Ecto neural progenitor cell (in vitro differentiated cells): ENCODE results near the gene RSBN1L.
"Not testable (repeated sequence)": the region's sequence is repeated elsewhere in the genome, so short reads cannot be mapped to it uniquely, and the experiment has no call there.

Source experiments
- DNase-seq: peaks from one replicate; pipeline ENCODE4 v3.0.0-alpha.2; 2018; ENCODE audit warnings: low spot score

Gene RSBN1L

GRCh38 chr7:77696057-77696642 is at the start of gene RSBN1L:
TSS of gene RSBN1L (plus strand) at chr7:77696459. CDS start at chr7:77696470, 11 bp downstream.
- DNase-seq = peak; percentile 98

DNA sequence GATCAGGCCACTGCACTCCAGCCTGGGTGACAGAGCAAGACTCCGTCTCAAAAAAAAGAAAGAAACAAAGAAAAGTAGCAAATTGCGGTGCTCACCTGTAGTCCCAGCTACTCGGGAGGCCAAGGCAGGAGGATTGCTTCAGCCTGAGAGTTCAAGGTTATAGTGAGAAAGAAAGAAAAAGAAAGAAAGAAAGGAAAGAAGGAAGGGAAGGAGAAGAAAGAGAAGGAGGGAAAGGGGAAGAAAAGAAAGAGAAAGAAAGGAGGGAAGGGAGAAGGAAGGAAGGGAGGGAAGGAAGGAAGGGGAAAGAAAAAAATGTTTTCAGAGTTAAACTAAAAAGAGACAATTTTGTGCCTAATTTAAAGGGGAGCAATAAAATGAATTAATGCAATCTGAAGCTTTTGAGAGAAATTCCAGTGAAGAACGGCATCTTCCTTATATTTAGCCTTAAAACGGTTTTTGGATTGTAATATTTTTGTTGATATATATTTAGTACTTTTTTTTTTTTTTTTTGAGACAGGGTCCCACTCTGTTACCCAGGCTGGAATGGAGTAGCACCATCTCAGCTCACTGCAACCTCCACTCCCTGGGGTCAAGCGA is 47.4 kb upstream of the RSBN1L start:
- no peak for DNase-seq

DNA sequence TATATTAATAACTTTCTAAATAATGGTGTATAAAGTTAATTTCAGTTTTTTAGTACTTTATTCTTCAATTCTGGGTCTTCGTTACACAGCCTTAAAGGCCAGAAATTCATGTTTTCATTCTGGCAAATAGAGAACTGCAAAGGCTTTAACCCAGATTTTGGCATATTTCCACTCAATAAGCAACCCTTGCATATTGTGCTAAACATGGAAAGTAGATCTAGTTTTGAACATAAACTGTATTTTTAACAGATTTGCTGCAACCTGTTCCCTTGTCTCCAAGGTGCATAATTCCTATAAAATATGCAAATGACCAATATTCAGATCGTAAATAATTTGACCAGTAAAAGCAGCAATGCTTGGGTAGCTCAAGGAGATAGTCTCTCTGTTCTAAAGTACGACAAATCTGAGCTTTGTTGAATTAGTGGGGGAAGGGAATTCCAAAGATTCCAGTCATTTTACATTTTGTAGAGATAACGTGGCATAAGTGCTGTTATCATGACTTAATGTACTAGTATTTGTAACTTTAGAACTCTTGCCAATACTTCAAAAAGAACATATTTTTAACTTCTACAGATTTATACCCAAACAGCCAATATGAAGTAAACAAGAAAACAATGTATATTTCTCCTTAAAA is 46.4 kb upstream of the RSBN1L start:
- no peak for DNase-seq

- DNase-seq = no peak
Observed at GRCh38 chr7:77651575-77652162, 44.6 kb upstream of the RSBN1L start.

DNA sequence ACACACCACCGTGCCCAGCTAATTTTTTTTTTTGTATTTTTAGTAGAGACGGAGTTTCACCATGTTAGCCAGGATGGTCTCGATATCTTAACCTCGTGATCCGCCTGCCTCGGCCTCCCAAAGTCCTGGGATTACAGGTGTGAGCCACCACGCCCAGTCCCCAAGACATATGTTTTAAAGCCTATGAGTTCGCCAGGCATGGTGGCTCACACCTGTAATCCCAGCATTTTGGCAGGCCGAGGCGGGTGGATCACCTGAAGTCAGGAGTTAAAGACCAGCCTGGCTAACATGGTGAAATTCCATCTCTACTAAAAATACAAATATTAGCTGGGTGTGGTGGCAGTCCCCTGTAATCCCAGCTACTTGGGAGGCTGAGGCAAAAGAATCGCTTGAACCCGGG is 43.4 kb upstream of the RSBN1L start:
- DNase-seq = not testable (repeated sequence)

DNA sequence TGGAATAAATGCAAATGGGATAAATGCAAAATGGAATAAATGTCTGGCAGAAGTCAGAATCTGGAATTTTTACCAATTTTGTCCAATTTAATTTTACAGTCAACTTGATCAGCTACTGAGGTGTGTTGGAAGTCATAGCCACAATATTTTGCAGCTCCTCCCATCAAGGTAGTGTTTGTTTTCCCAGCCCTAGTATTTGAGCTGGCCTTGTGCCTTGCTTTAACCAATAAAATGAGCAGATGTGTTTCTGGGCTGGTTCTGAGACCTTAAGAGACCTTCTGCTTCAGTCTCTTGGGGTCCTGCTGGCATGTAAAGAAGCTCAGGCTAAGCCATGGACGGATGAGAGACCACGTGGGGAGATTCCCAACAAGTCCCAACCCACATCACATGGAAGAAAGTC is 42.7 kb upstream of the RSBN1L start:
- no peak for DNase-seq

- no peak for DNase-seq
Observed at GRCh38 chr7:77655356-77655755, 40.9 kb upstream of the RSBN1L start.

- no peak for DNase-seq
Observed at GRCh38 chr7:77655836-77656455, 40.3 kb upstream of the RSBN1L start.

- DNase-seq = no peak
Observed at GRCh38 chr7:77657427-77658224, 38.6 kb upstream of the RSBN1L start.

DNA sequence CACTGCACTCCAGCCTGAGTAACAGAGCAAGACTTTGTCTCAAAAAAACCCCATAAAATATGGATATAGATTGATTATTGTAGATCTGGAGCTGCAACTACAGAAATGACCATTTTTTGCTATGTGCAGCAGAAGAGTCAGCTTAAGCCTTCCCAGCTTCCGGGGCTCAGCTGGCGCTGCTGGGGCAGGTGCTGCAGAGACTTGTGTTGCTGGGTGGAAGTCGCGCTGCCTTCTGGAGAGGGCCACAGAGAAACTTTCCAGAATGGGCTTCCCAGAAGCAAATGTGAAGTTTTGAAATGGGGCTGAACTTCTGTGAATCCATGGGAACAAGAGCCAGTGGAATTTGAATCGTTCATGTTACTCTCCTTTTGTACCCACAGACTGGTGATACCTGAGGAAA is 37.3 kb upstream of the RSBN1L start:
- no peak for DNase-seq

DNA sequence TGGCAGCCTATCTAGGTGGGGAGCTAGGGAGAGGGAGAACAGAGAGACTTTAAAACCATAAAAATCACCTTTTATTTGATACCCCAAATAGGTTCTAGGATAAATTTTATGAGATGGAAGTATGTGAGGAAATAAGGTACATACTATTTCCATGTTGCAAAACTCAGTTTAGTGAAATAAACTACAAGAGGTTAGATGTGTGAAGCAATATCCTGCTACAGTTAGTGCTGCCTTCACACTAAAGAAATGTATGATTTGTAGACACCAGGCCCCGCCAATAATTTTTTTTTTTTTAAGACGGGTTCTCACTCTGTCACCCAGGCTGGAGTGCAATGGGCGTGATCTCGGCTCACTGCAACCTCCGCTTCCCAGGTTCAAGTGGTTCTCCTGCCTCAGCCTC is 34.4 kb upstream of the RSBN1L start:
- DNase-seq = no peak

- no peak for DNase-seq
Observed at GRCh38 chr7:77662869-77663268, 33.4 kb upstream of the RSBN1L start.

DNA sequence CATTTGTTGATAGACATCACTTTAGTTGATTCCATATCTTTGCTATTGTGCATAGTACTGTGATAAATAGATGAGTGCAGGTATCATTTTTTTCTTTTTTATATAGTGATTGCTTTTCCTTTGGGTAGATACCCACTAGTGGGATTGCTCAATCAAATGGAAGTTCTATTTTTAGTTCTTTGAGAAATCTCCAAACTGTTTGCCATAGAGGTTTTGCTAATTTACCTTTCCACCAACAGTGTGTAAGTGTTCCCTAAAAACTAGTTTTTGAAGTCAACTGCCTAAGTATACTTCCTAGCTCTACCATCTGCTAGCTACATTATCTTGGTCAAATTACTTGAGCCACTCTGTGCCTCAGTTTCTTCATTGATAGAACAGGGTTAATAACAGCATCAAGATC is 31.5 kb upstream of the RSBN1L start:
- no peak for DNase-seq

GRCh38 chr7:77665161-77665560 is 31.1 kb upstream of the RSBN1L start:
- no peak for DNase-seq

DNA sequence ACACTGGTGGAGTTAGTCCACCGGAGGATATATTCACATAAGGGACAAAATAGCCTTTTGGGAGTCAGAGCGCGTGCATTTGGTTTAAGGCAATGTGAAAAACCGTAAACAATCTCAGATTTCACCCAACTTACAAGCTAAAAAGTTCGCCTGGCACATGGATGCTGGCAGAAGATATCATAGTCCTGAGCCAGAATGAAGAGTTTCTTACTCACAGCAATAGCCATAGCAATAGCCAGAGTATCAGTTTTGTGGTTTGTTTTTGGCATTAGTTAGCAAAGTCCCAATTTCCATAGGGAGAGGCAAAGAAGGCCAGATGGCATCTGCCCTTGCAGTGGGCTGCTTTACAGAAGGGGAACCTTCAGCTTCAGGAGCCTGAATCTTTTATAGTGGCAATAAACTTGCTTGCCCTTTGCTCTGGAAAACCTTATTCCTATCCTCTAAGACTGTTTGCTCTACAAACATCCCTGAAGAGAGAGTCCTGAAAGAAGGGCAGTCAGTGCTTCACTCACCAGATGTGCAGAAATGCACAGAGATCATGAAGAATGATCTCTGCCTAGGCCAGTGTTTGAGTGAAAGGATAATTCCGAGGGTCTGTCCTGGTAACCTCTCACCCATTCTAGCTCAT is 28.7 kb upstream of the RSBN1L start:
- no peak for DNase-seq

- DNase-seq = no peak
Observed at GRCh38 chr7:77674878-77675277, 21.4 kb upstream of the RSBN1L start.

GRCh38 chr7:77679608-77680007 is 16.7 kb upstream of the RSBN1L start:
- DNase-seq = no peak

DNA sequence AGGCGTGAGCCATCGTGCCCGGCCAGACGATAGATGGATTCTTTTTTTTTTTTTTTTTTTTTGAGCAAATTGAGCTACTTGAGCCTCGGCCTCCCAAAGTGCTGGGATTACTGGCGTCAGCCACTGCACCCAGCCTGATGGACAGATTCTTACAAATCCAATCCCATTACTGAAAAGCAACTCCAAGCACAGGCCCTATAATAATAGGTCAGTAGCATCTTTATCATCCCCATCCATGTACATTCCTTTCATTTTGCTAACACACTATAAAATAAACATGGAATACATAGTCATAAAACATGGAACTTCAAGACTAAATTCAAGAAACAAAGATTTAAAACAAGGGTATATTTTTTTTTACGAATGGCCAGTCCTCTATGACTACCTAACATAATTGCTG is 16.0 kb upstream of the RSBN1L start:
- no peak for DNase-seq

- DNase-seq = no peak
Observed at GRCh38 chr7:77684030-77684429, 12.2 kb upstream of the RSBN1L start.

- DNase-seq = no peak
Observed at GRCh38 chr7:77685233-77685632, 11.0 kb upstream of the RSBN1L start.

DNA sequence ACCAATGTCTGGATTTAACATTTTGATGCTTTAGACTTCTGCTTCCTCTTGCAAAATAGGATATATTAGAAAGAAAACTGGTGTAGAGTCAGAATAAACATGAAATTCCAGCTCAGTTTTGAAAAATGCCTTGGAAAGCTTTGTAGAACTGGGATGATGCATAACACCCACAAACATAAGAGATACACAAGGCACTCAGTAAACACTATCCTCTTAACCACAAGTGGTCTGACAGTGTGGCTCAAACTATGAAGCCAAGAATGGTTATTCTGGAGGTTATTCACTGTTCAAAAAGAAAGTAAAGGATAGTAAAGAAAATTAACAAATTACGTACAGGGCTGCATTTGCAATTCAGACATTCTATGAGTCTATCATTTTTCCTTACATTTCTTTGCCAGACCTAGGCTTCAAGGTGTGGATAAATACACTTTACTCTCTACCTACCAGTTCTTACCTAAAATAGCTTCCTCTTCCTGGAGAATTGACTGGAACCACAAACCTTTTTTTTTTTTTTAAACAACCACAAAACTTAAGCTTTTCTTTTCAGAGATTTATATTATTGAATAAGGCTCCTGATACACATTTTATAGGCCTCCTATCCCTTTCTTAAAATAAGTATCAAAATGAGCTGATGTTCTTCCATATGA is 9.0 kb upstream of the RSBN1L start:
- no peak for DNase-seq
